HK-2 (cell line): ENCODE data around the gene C3orf18.

Source experiments
- DNase-seq: peaks from one replicate; pipeline ENCODE4 v3.0.0-alpha.2; 2018; ENCODE audit not compliant: unreplicated experiment

C3orf18 gene

DNA sequence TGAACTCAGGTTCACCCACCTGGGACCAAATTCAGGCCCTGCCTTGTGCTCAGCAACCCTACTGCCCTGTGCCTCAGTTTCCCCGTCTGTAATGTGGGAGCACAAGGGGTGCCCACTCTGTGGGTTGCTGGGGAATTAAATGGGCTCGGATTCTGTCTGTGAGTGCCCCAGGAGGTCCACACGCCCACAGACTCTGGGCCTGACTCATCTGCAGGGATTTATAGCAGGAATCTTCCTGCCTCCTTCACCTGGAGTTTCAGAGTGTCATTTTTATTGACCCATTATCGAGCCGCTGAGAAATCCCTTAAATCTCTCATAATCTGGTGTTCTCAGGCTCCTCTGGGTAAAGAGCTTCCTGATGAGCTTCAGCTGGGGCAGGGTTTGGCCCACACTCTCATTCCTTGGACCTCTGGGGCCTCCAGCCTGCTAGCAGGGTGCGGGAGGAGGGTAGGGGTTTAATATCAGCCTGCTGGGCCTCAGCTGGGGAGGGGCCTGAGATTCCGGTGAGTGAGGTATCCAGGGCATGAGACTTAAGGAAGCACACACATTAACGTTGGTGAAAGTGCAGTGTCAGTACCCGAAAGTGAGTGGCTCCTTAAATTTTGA, 16.4 kb downstream of the C3orf18 start:
- no peak for DNase-seq

DNA sequence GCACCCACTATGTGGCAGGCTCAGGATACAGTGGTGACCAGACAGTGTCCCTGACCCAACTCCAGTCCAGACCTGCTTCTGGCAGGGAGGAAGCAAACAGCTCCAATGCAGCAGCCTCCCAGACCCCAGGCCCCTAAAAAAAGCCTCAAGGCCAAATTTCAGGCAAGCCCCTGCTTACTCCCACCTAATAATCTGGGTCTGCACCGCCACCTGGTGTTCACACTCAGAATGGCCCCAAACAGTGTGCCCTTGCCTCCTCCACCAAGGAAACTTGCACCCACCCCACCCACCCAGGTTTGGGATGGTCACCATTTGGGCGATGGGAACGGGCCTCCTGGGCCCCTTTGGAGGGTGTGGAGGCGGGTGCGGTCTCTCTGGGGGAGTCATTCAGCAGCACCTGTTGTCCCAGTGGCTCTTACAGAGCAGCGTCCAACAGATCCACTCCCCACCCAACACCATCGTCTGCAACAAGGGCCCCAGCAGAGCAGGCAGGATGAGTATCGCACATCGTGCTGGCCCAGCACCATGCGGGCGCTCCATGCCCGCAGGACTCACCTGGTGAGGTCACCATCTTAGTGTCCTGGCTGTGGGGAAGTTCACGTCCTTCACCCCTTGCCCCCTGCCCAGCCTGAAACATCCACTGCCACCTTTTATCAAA, 17.3 kb downstream of the C3orf18 start:
- DNase-seq, result peak; percentile 43

DNA sequence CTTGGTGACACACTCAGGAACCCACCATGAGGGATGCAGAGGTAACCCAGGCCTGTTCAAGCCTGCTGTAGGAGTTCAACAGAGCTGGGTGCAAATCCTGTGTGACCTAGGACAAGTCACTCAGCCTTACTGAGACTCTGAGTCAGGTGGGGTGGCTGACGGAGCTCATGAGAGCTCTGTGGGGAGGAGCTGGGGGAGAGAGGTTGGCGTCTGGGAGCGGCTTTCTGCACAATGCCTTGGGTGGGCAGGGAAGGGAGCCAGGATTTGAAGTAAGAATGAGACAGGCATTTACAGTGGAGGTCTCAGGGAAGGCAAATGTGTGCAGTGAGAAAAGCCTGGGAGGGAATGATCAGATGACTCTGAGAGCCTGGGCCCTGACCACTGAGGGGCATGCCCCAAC, 18.3 kb downstream of the C3orf18 start:
- no peak for DNase-seq

DNA sequence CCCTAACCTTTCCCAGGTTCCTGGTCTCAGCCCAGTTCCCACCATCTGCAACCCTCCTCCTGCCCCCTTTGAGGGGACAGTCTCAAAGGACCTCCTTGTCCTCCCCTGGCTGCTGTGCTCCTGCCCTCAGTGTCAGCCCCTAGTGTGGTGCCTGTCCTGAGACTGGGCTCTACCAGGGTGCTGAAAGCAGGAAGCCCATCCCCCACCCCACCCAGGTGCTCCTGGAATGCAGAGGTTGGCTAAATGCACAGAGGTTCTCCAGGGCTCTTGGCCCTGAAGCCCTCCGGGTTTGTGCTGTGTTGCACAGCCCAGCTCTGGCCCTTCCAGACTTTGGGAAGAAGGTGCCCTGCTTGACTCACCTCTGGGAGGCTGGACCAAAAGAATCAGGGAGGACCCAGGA, 21.8 kb downstream of the C3orf18 start:
- DNase-seq, result no peak

DNA sequence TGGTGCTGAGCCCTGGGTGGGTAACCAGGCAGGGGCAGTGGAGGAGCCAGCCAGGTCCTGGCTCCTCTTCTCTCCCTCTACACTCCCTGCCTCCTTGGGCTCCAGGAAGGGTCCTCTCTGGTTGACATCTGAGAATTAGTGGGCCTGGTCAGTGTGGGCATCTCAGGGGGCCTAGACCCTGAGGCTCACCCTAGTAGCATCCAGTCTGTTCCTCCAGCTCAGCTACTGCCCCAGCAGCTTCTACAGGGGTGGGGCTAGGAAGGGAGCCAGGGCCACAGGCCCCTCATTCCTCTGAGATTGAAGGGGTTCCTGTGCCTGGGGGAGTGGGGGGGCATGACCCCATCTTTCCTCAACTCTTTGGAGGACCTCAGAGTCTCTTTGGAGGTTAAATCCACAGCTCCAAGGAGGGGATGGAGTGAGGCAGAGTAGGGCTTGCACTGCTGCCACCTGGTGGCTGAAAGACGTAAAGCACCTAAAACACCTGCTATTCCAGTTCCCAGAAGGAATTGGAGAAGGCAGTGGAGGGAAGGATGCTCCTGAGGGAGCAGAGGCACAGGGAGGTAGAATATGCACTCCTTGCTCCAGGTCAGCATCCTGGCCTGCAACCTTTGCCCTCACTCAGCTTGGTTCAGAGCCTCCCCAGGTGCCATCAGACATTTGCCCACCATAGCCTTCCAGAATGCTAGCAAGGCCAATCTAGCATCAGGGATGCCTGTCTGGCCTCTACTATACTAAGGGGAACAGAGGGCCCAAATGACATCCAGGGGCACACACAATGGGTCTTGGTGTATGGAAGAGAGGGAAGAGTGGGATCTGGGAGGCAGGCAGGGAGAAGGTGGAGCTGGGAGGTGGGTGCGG, 25.1 kb downstream of the C3orf18 start:
- peak; percentile 62 for DNase-seq

DNA sequence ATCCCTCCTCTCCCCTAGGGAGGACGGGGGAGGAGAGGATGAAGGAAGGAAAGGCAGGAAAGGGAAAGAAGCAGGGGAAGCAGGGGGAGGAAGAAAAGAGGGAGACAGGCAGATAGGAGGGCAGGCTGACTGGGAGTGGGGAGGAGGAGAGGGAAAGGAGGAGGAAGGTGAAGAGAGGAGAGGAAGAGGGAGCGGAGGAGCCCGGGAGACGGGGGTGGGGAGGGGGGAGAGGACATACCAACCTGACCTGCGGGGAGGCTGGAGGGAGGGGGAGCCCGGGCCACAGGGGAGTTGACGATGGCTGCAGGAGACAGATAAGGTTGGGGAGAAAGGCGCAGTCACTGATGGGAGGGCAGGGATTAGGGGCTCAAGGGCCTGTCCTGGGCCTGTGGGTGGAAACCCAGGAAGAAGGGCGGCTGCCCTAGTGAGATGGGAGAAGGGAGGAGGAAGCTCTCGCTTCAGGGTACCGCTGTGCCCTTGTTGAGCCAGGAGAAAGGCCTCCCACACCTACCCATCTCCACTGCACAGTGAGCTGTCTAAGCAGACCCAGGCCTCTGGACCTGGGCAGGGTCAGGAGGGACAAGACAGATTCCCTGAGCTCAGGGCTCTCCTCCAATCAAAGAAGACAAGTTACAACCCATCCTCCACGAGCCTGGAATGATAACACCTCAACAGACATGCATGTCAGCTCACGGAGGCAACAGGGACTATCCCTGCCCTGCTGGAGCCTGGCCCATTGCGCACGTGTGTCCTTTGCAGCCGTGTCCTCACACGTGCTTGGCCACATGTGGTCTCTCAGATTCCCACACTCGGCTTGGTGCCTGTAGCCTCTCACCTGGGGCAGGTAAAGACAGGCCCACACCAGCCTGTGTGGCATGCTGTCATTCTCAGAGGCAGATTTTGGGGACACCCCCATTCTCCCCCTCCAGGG, 27.9 kb downstream of the C3orf18 start:
- DNase-seq, result no peak

DNA sequence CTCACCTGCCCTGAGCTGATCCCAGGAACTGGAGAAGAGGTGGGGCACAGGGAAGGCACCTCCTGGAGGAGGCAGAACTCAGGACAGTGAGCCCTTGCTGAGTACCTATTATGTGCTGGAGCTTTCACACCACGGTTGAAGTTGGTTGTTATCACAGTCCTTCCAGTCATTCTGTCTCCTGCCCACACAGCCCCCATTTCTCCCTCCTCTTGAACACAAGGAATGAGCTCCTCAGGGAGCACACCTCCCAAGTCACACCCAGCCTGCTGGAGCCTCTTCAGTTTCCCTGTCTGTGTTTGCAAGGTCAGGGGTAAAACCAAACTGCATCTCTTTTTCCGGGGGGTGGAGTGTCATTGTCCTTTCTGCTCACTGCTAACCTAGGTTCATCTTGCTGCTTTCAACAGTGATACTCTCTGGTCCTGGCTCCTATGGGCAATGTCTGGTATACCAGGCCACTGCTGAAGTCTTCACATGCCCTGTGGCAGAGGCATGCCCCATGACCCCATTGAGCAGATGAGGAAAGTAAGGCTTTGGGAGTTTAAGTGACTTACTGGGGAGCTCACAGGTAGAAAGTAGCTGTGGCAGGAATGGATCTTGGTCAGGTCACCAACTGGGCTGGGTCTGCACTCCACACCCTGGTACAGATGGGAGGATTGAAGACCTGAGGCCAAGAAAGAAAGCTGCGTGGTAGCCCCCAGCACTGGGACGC, 30.0 kb downstream of the C3orf18 start:
- no peak for DNase-seq

DNA sequence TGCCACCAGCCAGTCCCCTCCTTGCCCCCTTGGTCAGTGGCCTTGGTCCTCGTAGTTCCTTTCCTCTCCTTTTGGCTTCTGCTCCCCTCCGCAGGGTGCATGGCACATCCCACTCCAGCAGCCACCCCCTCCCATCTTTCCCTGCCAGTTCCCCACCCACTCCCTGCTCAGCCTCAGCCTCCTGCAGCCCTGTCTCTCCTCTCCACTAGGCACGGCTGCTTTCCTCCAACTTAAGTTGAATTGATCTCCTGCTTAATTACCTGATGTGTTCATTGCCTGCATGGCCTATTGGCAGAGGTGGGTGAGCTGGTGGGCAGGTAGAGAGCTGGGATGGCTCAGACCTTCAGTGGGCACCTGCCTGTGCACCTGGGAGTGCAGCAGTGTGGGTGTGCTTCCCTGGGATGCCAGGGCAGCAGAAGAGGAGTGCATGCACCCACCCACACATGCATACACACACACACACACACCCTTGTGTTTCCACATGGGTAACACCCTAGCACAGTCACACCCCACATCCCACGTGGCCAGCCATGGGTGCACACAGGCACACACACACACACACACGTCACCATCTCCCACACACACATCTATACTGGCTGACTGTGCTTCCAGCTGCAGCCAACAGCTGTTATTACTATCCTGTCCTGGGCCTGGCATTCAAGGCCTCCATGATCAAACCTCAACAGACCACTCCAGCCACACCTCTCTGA, 30.9 kb downstream of the C3orf18 start:
- no peak for DNase-seq

DNA sequence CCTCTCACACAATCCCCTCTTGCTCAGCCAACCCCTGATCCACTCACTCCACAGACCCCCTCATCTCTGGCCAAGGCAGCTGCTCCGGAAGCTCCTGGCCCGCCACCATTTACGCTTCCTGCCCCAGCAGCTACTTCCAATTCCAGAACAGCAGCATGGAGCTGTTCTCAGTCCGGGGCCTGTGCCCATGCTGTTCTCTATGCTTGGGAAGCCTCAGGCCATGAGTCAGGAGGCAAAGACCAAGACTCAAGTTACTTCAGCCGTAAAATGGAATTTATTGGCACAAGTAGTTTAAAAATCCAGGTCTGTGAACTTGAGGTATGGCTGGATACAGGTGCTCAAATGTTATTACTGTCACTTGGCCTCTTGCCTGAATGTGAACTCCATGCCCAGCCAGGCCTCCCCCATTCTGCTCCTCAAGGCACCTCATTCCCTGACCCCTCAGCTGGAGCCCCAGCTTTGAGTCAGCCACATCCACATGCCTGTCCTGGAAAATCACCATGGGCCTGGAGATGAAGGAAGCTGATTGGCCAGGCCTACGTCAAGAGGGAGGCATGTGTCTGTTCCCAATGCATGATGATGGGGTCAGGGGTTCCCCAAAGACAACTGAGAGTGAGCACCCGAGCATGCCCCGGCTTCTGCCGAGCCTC, 32.7 kb downstream of the C3orf18 start:
- DNase-seq, result no peak

DNA sequence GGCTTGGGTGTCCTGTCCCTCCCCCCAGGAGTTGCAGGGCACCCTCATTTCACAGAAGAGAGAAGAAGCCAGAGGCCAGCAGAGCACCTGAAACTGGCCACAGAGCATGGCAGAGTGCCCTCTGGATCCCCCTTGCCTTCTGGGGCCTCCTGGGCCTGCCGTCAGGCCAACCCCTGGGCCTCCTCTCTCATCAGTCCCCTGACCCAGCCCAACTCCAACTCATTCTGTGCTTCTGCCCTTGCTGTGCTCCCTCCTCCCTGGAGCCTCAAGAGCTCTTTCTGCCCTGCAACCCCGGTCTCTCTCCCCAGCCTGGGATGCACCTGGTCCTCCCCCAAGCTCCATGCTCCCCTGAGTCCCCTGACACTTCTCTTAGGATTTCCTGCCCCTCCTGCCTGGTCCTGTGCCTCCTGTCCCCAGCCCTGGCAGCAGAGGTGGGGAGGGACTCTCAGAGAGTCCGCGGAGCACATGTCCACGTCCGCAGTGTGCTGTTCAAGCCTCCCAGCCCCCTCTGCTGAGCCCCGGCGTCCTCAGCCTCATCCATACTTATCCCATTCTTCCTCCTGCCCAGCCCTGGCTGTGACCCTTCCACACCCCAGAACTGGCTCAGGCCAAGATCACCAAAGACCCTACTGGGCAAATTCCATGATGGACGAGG, 33.6 kb downstream of the C3orf18 start:
- DNase-seq, result no peak

DNA sequence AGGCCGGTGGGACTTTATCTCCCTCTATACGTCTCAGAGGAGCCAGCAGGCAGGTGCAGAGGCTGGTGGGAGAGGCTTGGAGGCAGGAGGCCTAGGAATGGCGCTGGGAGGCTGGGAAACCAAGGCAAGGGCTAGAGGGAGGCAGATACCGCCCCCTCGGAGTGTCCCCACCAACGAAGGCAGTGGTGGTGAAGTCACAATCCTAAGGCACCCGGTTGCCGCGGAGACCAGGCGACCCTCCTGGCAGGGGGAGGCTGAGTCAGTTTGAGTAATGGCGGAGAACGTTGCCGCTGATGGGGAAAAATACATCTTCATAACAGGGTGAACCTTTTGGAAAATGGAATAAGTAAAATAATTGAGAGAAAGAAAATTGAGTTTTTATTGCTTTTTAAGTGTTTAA, 34.2 kb downstream of the C3orf18 start:
- DNase-seq, result no peak

DNA sequence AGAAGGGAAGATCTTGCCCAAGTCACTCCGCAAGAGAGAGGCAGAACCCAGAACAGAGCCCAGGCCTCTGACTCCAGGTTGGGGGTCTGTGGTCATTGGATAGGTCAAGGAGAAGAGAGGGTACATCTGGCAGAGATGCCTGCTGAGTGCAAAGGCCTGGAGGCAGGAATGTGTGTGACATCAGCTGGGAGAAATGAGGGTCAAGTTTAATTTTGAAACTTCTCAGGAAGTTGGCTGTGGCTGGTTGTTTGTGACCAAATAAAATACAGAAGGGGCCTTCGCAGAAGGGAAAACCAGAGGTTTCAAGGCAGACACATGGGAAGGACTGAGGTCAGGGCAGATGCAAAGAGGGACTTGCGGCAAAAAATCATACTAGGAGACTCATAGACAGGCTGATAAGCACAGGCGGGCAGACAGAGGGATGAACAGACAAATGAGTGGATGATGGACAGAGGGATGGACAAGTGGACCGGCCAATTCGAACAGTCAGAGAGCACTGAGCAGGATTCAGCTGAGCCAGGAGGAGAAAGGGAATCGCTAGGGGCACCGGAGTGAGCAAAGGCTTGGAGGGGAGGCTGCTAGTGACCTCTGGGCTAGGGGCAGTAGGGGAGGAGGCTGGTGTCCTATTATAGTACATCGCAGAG, 35.4 kb downstream of the C3orf18 start:
- no peak for DNase-seq

DNA sequence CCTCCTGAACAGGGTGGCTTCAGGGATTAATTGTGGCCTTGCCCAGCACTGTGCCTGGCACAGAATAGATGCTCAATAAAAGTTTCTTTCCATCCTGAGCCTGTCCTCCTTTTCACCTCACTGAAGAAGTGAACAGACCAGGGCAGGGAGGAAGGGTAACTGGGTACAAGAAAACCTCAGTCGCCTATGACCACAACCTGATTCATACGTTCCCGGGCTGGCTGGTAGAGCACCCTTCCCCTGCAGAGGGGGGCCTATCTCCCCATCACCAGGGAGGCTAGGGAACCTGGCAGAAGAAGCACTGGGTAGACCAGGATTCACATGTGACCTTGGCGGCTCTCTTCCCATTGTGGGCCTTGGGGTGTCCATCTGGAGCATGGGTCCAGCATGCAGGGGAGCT, 36.3 kb downstream of the C3orf18 start:
- no peak for DNase-seq

DNA sequence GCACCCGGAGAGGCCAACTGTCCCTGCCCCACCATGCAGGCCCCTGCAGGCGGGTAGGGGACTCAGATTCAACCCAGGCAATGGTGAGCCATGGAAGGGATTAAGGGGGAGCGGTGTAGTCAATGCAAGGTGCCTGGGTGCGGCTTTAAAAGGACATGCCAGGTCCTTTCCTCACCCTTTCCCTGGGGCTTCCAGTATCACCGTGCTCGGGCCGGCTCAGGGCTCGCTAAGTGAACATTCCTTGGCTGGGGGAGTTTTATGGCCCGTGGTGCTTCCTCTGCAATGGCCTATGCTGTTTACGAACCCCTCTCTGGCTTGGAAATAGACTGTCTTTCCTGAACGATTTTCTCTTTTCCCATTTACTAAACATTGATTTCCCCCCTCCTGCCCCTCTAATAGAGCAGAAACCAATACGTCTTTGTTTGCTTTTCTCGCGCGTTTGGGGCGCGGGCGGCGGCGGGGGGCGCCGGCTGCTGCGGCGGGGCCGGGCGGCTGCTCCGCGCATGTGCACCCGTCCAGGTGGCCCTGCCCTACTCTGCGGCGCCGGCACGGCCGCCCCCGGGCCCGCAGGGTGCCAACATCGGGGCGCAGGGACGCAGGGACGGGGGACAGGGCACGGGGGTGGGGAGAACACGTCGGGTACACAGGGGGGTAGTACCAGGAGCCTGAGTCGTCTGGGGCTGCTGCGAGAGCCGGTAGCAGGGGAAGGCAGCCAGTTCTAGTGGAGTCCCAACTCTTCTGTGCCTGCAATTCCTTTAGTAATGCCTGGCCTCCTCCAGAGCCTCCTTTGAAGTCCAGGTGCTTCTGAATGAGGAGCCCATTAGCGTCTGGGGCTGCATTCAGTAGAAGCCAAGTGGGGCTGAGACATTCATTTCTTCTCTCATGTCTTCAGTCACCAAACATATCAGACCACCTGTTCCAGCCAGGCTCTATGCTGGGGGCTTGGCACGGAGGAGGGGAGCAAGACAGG, 37.3 kb downstream of the C3orf18 start:
- DNase-seq, result no peak

DNA sequence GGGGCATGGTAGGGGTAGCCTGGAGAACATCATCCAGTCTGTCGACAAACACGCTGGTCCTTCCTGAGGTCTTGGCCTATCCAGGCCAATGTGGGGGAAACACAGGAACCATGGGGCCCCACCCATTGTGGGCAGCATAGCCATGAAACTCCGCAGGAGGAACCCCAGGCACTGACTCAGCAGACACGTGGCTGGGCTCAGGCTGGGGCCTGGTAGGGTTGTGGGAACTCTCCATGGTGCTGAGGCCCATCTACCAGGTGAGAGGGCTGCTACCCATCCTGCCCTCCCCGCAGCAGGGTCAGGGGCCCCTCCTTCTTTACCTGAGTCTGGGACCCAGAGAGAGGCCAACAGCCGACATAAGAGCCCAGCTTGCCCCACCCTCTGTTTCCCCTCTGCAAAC, 41.6 kb downstream of the C3orf18 start:
- peak; percentile 73 for DNase-seq

DNA sequence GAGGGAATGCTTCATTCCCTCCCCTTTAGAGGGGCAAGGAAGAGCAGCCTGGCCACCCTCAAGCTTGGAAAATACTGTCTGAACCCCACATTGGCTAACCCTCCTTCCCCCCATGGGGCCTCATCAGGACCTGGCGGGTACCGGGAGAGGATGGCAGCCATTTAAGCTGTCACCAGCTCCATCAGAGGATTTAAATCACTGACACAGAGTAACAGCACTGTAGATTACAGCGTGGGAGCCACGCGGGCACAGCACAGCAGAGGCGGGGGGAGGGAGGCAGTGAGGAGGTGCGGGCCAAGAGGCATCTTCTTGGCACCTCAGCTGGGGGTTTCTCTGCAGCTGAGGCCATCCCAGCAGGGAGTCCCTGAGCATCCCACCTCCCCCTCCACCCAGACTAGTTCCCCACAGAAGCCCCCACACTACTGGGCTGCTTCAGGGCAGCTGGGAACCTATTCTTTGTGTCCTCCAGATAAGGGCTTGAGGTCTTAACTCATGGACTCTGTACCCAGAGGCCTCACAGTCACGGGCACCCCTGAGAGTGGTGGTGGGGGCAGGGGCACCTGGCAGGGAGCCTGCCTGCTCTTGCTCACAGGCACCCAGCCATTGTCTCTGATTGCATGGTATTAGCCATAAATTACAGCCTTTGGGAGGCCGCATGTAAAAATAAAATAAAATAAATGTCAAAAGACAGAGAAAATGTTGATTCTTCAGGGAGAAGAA, 42.2 kb downstream of the C3orf18 start:
- no peak for DNase-seq

DNA sequence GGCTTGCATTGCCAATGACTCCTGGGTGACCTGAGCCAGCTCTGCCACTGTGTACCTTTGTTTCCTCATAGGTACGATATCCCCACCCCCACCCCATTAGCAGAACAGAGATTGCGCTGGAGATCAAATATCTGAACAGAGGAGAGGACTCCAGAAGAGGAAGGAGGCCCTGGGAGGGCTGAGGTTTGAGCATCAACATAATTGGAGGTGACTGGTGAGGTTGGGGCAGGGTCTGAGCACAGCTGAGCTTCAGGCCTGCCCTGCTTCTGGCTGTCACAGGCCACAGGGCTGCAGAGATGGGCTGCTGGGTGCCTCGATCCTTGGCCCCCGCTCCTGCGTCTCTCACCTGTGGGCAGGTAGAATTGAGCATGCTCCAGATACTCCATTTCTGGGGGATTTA, 42.8 kb downstream of the C3orf18 start:
- DNase-seq, result no peak
